H9 (cell line): ENCODE data around the gene SLC7A5. TPM values are rescaled to one million over a fixed set of nuclear protein-coding genes. Genes with fewer than 3 reads are reported as not detected.

Experiments used
- DNase-seq: peaks from one replicate; pipeline ENCODE4 v3.0.0-alpha.2; 2017
- H2AFZ ChIP-seq: one replicate; pipeline ENCODE4 v1.6.1; 2013; ENCODE audit warnings: mild to moderate bottlenecking, low read length, control low read depth, moderate library complexity
- H2AK5ac ChIP-seq: 2 replicates; pipeline ENCODE4 v1.6.1; 2013; ENCODE audit warnings: low read length, control low read depth, mixed read lengths; ENCODE audit not compliant: insufficient read length
- H2BK120ac ChIP-seq: one replicate; pipeline ENCODE4 v1.6.1; 2013; ENCODE audit warnings: low read depth, mild to moderate bottlenecking, low read length, control low read depth, inconsistent platforms; ENCODE audit not compliant: poor library complexity, severe bottlenecking
- H2BK12ac ChIP-seq: 2 replicates; pipeline ENCODE4 v1.6.1; 2013; ENCODE audit warnings: low read length, control low read depth, mixed read lengths, low read depth; ENCODE audit not compliant: insufficient read length
- H2BK15ac ChIP-seq: 2 replicates; pipeline ENCODE4 v1.6.1; 2013; ENCODE audit warnings: low read depth, low read length, control low read depth
- H2BK20ac ChIP-seq: one replicate; pipeline ENCODE4 v1.6.1; 2013; ENCODE audit warnings: low read depth, mild to moderate bottlenecking, low read length, control low read depth, inconsistent platforms; ENCODE audit not compliant: poor library complexity, severe bottlenecking
- H2BK5ac ChIP-seq: 2 replicates; pipeline ENCODE4 v1.6.1; 2013; ENCODE audit warnings: low read length, control low read depth, mixed read lengths; ENCODE audit not compliant: insufficient read length
- H3K14ac ChIP-seq: 2 replicates; pipeline ENCODE4 v1.6.1; 2013; ENCODE audit warnings: low read length, control low read depth; ENCODE audit not compliant: insufficient read depth
- H3K18ac ChIP-seq: 2 replicates; pipeline ENCODE4 v1.6.1; 2013; ENCODE audit warnings: low read depth, mild to moderate bottlenecking, mixed read lengths, low read length, control low read depth; ENCODE audit not compliant: insufficient read length
- H3K23ac ChIP-seq: 2 replicates; pipeline ENCODE4 v1.6.1; 2013; ENCODE audit warnings: low read length, control low read depth, mixed read lengths, low read depth; ENCODE audit not compliant: insufficient read length
- H3K23me2 ChIP-seq: 2 replicates; pipeline ENCODE4 v1.6.1; 2013; ENCODE audit warnings: low read depth, mild to moderate bottlenecking, mixed read lengths, low read length, control low read depth; ENCODE audit not compliant: insufficient read length, poor library complexity, severe bottlenecking
- H3K27ac ChIP-seq: 2 replicates; pipeline ENCODE4 v1.5.1; 2013; ENCODE audit warnings: low read length, control low read depth, mixed read lengths, low read depth; ENCODE audit not compliant: insufficient read length
- H3K27me3 ChIP-seq: 2 replicates; pipeline ENCODE4 v1.6.1; 2013; ENCODE audit warnings: low read length, control low read depth, inconsistent platforms; ENCODE audit not compliant: insufficient read depth
- H3K4ac ChIP-seq: 2 replicates; pipeline ENCODE4 v1.6.1; 2013; ENCODE audit warnings: low read depth, mild to moderate bottlenecking, control low read depth, inconsistent platforms, low read length, moderate library complexity
- H3K4me1 ChIP-seq: 2 replicates; pipeline ENCODE4 v1.6.1; 2013; ENCODE audit warnings: low read length, control low read depth, inconsistent platforms; ENCODE audit not compliant: insufficient read depth
- H3K4me2 ChIP-seq: 2 replicates; pipeline ENCODE4 v1.6.1; 2013; ENCODE audit warnings: low read length, control low read depth, mixed read lengths; ENCODE audit not compliant: insufficient read length, insufficient read depth
- H3K56ac ChIP-seq: 2 replicates; pipeline ENCODE4 v1.6.1; 2013; ENCODE audit warnings: low read depth, mild to moderate bottlenecking, mixed read lengths, low read length, control low read depth; ENCODE audit not compliant: insufficient read length
- H3K79me1 ChIP-seq: 2 replicates; pipeline ENCODE4 v1.6.1; 2013; ENCODE audit warnings: low read depth, mild to moderate bottlenecking, moderate library complexity, low read length, control low read depth, inconsistent platforms; ENCODE audit not compliant: insufficient read depth, poor library complexity, severe bottlenecking
- H3K79me2 ChIP-seq: 2 replicates; pipeline ENCODE4 v1.6.1; 2013; ENCODE audit warnings: low read length, control low read depth, inconsistent platforms; ENCODE audit not compliant: insufficient read depth
- H3K9ac ChIP-seq: 2 replicates; pipeline ENCODE4 v1.6.1; 2013; ENCODE audit warnings: low read length, control low read depth, mixed read lengths; ENCODE audit not compliant: insufficient read length; ENCODE audit errors: extremely low read depth
- H3K9me3 ChIP-seq: one replicate; pipeline ENCODE4 v1.6.1; 2013; ENCODE audit warnings: low read depth, low read length, inconsistent platforms; ENCODE audit not compliant: control insufficient read depth
- H3T11ph ChIP-seq: one replicate; pipeline ENCODE4 v1.6.1; 2013; ENCODE audit warnings: mild to moderate bottlenecking, low read length, control low read depth, inconsistent platforms
- H4K20me1 ChIP-seq: one replicate; pipeline ENCODE4 v1.6.1; 2013; ENCODE audit not compliant: control insufficient read depth, insufficient read length, insufficient read depth
- H4K5ac ChIP-seq: 2 replicates; pipeline ENCODE4 v1.6.1; 2013; ENCODE audit warnings: low read depth, mild to moderate bottlenecking, mixed read lengths, low read length, control low read depth; ENCODE audit not compliant: insufficient read length
- H4K8ac ChIP-seq: replicated peaks from 2 replicates; pipeline ENCODE4 v1.6.1; 2013; ENCODE audit warnings: low read length, control low read depth, mixed read lengths, low read depth; ENCODE audit not compliant: insufficient read length
- H4K91ac ChIP-seq: 2 replicates; pipeline ENCODE4 v1.6.1; 2013; ENCODE audit warnings: low read depth, mild to moderate bottlenecking, moderate library complexity, mixed read lengths, low read length, control low read depth; ENCODE audit not compliant: insufficient read length
- H3K27ac Mint-ChIP-seq, 3 experiments: 2 replicates in 2 of 3; 3 replicates in 1 of 3; pipeline ENCODE4 v1.8.0; 2020 to 2021; ENCODE audit warnings: mixed read lengths in 3 of 3, mild to moderate bottlenecking in 1 of 3, moderate library complexity in 1 of 3
- H3K27me3 Mint-ChIP-seq: 2 replicates; pipeline ENCODE4 v1.8.0; 2021; ENCODE audit warnings: low read depth, mild to moderate bottlenecking, moderate library complexity, mixed read lengths
- H3K36me3 Mint-ChIP-seq, 3 experiments: 2 replicates in 2 of 3; 3 replicates in 1 of 3; pipeline ENCODE4 v1.8.0; 2020 to 2021; ENCODE audit warnings: low read depth in 3 of 3, mixed read lengths in 3 of 3; ENCODE audit not compliant: insufficient read depth in 1 of 3
- H3K4me1 Mint-ChIP-seq, 2 experiments: 2 replicates each; pipeline ENCODE4 v1.8.0; 2020; ENCODE audit warnings: mixed read lengths in 2 of 2
- H3K4me3 Mint-ChIP-seq, 2 experiments: 2 replicates in 1 of 2; 3 replicates in 1 of 2; pipeline ENCODE4 v1.8.0; 2020 to 2021; ENCODE audit warnings: mild to moderate bottlenecking in 2 of 2, mixed read lengths in 2 of 2, moderate library complexity in 1 of 2
- H3K9me3 Mint-ChIP-seq, 2 experiments: 2 replicates in 1 of 2; 3 replicates in 1 of 2; pipeline ENCODE4 v1.8.0; 2020; ENCODE audit warnings: mild to moderate bottlenecking in 2 of 2, mixed read lengths in 2 of 2, moderate library complexity in 1 of 2
- CTCF ChIP-seq: fragments of 200-600 bp; sonication (generic); conservative IDR thresholded peaks from 3 replicates; pipeline ENCODE4 v1.8.0; 2021; ENCODE audit warnings: antibody characterized with exemption, mild to moderate bottlenecking
- WGBS: extraction: QIAGEN DNeasy Blood & Tissue Kit; methylation state at CpG from one replicate; pipeline ENCODE4 v1.1.7; 2013; ENCODE audit warnings: missing lambda C conversion rate, low lambda C conversion rate, mixed read lengths; ENCODE audit not compliant: insufficient read length; ENCODE audit errors: extremely low coverage; 5-methylcytosine and 5-hydroxymethylcytosine counted together
- total RNA-seq: library from RNA; stranded (reverse); gene quantifications from 2 replicates; pipeline ENCODE4 v1.2.1, GENCODE V29; 2021

Gene SLC7A5
- total RNA-seq, 1 experiment from 2014 or later = 217 TPM

DNA sequence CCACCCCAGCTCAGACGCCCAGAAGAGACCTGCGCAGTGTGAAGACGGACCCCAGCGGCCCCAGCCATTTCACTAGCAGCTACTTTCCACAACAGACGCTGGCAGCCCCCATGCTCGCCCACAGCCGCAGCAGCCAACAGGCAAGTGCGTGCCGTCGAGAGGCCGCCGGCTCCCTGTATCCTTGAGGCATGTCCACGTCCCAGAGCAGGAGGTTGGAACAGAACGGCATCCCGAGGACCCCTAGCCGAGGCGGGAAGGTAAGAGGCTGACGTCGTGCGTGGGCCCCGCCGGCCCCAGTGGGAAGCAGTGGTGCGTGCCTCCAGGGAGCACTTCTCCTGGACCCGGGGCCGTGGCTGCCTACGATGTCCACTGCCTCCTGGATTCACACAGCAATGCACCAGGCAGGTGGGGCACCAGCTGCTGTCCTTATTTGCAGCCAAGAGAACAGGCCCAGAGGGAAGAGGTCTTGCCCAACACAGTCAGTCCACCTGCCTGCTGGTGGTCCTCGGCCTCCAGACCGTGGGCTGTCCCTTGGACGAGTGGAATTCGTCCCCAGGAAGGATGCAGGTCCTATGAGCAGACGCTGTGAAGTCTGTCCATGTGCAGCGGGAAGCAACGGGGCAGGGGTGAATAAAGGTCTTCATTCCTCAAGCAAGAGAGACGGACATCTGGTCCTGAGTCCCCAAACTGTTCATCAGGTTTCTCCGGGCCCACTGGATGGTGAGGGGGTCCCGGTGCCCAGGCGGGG is 38.5 kb downstream of the SLC7A5 start:
- Histone ChIP-seq H3K56ac (no peak overlapping the region), H3K4me2 (no peak overlapping the region), H2BK12ac (no peak overlapping the region), H4K5ac (no peak overlapping the region), H3K27me3 (no peaks in the 10 kb centered on the region), H3K14ac (peak overlapping the region; percentile 41; the same call in 1 of the 2 replicates), H3K27ac (no peak overlapping the region), H4K20me1 (no peaks in the 10 kb centered on the region), H4K91ac (no peak overlapping the region), H2BK15ac (no peak overlapping the region), H2AFZ (no peak overlapping the region), H3K9me3 (no peaks in the 10 kb centered on the region), H3K79me2 (no peaks in the 10 kb centered on the region), H3T11ph (no peak overlapping the region), H2AK5ac (no peak overlapping the region), H2BK120ac (no peak overlapping the region), H3K79me1 (no peaks in the 10 kb centered on the region), H3K4ac (no peak overlapping the region; the same call in 1 of the 2 replicates), H3K9ac (no peak overlapping the region), H2BK5ac (no peak overlapping the region), H3K4me1 (peaks cover 2% of the 10 kb centered on the region; the same call in 1 of the 2 replicates), H3K23ac (no peak overlapping the region), H3K18ac (no peak overlapping the region), H4K8ac (no peak overlapping the region), H3K23me2 (no peaks in the 10 kb centered on the region), H2BK20ac (no peak overlapping the region)
- WGBS = no CpG with 5 or more reads among the region's 37 CpGs
- H3K36me3 Mint-ChIP-seq = peaks cover 7 to 48% (median 40%) of the 10 kb centered on the region in 3 experiments
- peak overlapping the region; percentile 50 to 88 (median 68); a peak in 5 of 7 replicates for H3K27ac Mint-ChIP-seq
- peaks cover 28 to 40% of the 10 kb centered on the region in 2 experiments for H3K4me1 Mint-ChIP-seq
- no peak for TF ChIP-seq CTCF
- no peaks in the 10 kb centered on the region; the same call in 1 of the 2 replicates for H3K27me3 Mint-ChIP-seq
- no peak overlapping the region for H3K4me3 Mint-ChIP-seq
- no peaks in the 10 kb centered on the region for H3K9me3 Mint-ChIP-seq
- no peak for DNase-seq
